Caco-2 (cell line): ENCODE data around the gene ZNF546. TPM values are rescaled to one million over a fixed set of nuclear protein-coding genes. Genes with fewer than 3 reads are reported as not detected.

Experiments used
- BruUV-seq: library from RNA; stranded (reverse); fragments of 400-500 nt; replicated peaks from 2 replicates; lab custom pipeline; 2021; lab: Mats Ljungman, UMichigan
- CTCF ChIA-PET: fragments of 300-600 bp; sonication (Branson Sonifier 250); formaldehyde crosslinking; loops from one replicate; lab custom pipeline; 2022; ENCODE audit warnings: antibody characterized with exemption; lab: Charles Lee
- POLR2A ChIA-PET: fragments of 300-600 bp; sonication (Branson Sonifier 250); formaldehyde crosslinking; loops from one replicate; lab custom pipeline; 2022; ENCODE audit warnings: antibody characterized with exemption; lab: Charles Lee
- DNase-seq, 2 experiments: peaks; one replicate each; pipeline versions ENCODE4 v3.0.0 to v3.0.0-alpha.2; 2020 to 2022
- H3K27me3 ChIP-seq: replicated peaks from 2 replicates; pipeline ENCODE4 v1.6.0; 2011; ENCODE audit warnings: low read length; ENCODE audit not compliant: control insufficient read depth, insufficient read depth
- H3K36me3 ChIP-seq: 2 replicates; pipeline ENCODE4 v1.5.1; 2011; ENCODE audit warnings: low read length; ENCODE audit not compliant: control insufficient read depth, insufficient read depth
- H3K4me1 ChIP-seq: fragments of 250-450 bp; sonication (Bioruptor Pico); 2 replicates; pipeline ENCODE4 v1.5.1; 2020; ENCODE audit warnings: mild to moderate bottlenecking
- H3K4me3 ChIP-seq: 2 replicates; pipeline ENCODE4 v1.5.1; 2011; ENCODE audit warnings: low read depth, mild to moderate bottlenecking, control low read depth, low read length
- H3K9me3 ChIP-seq: fragments of 250-450 bp; sonication (Bioruptor Pico); 2 replicates; pipeline ENCODE4 v1.5.1; 2020; ENCODE audit warnings: mild to moderate bottlenecking, moderate library complexity
- H3K27ac Mint-ChIP-seq: one replicate; pipeline ENCODE4 v1.8.0; 2022; ENCODE audit warnings: mixed read lengths; ENCODE audit not compliant: unreplicated experiment
- H3K27me3 Mint-ChIP-seq: one replicate; pipeline ENCODE4 v1.8.0; 2022; ENCODE audit warnings: mixed read lengths; ENCODE audit not compliant: insufficient read depth, unreplicated experiment
- H3K36me3 Mint-ChIP-seq: one replicate; pipeline ENCODE4 v1.8.0; 2022; ENCODE audit warnings: mild to moderate bottlenecking, mixed read lengths; ENCODE audit not compliant: insufficient read depth, unreplicated experiment
- H3K4me1 Mint-ChIP-seq: one replicate; pipeline ENCODE4 v1.8.0; 2022; ENCODE audit warnings: low read depth, mixed read lengths; ENCODE audit not compliant: unreplicated experiment
- H3K4me3 Mint-ChIP-seq: one replicate; pipeline ENCODE4 v1.8.0; 2022; ENCODE audit warnings: mild to moderate bottlenecking, moderate library complexity, mixed read lengths; ENCODE audit not compliant: unreplicated experiment
- H3K9me3 Mint-ChIP-seq: one replicate; pipeline ENCODE4 v1.8.0; 2022; ENCODE audit warnings: mixed read lengths; ENCODE audit not compliant: unreplicated experiment
- CTCF ChIP-seq, 2 experiments: fragments of 200-600 bp in 1 of 2; IDR thresholded peaks; 1 replicate in 1 of 2; 2 replicates in 1 of 2; pipeline versions ENCODE4 v1.5.1 to v1.8.0; 2011 to 2022; ENCODE audit warnings: antibody characterized with exemption in 1 of 2, control low read depth in 1 of 2, inconsistent platforms in 1 of 2, low read depth in 1 of 2, low read length in 1 of 2, mild to moderate bottlenecking in 1 of 2, moderate library complexity in 1 of 2; ENCODE audit not compliant: insufficient read depth in 1 of 2, severe bottlenecking in 1 of 2, unreplicated experiment in 1 of 2
- intact Hi-C: fragments of 100-400 bp; cut with micrococcal nuclease; formaldehyde crosslinking; loops from one replicate; pipeline ENCODE4 v1.10.0; 2022; ENCODE audit not compliant: unreplicated experiment
- total RNA-seq: library from RNA; stranded (reverse); gene quantifications from 2 replicates; pipeline ENCODE4 v1.2.3, GENCODE V29; 2022

The ZNF546 gene
- total RNA-seq, 1 experiment from 2014 or later: 0.98 TPM

DNA sequence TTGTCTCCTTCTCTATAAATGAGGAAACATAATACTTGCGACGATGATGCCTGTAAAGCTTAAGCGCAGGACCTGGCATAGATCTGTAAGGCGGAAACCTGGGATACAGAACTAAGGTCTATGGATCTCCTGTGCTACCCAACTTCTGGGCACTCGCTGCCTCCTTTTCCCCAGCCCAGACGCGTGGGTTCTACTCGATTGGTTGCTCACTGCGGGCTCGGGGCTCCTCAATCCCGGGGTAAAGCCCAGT is 26.5 kb upstream of the ZNF546 start:
- DNase-seq: no peak
- Mint-ChIP-seq H3K27ac (peak overlapping the region; percentile 96), H3K9me3 (no peaks in the 10 kb centered on the region), H3K4me3 (peak overlapping the region; percentile 96), H3K27me3 (no peaks in the 10 kb centered on the region), H3K4me1 (peaks cover 25% of the 10 kb centered on the region), H3K36me3 (peaks cover 49% of the 10 kb centered on the region)
- intact Hi-C loops: loop anchor here (2.0 to 5.0 kb wide), 2 partner anchors 26 to 73 kb away; partner anchors contain the start of gene ZNF546
- no peak for TF ChIP-seq CTCF (IDR thresholded peaks at IDR 0.05; ENCODE audit: insufficient read depth in 1 of 2, low read depth in 1 of 2, low read length in 1 of 2, severe bottlenecking in 1 of 2, unreplicated experiment in 1 of 2)
- Histone ChIP-seq H3K27me3 (no peaks in the 10 kb centered on the region), H3K4me1 (peaks cover 6% of the 10 kb centered on the region; the same call in 1 of the 2 replicates), H3K36me3 (peaks cover 2% of the 10 kb centered on the region), H3K4me3 (peak overlapping the region; percentile 65), H3K9me3 (no peaks in the 10 kb centered on the region)
- POLR2A ChIA-PET: interaction anchor here (0.5 to 1.8 kb wide), 13 partner anchors 9 to 1121 kb away, joined by 3 to 21 read pairs (median 4); partner anchors contain the start of genes FBL, ZNF546, ZNF780A and ZNF780B
- CTCF ChIA-PET: interaction anchor here (0.5 to 2.2 kb wide), 25 partner anchors 9 to 1206 kb away, joined by 3 to 73 read pairs (median 5); partner anchors contain the start of genes DYRK1B, FBL, ZNF546 and ZNF780A
- TSS peak; percentile 87 for BruUV-seq

DNA sequence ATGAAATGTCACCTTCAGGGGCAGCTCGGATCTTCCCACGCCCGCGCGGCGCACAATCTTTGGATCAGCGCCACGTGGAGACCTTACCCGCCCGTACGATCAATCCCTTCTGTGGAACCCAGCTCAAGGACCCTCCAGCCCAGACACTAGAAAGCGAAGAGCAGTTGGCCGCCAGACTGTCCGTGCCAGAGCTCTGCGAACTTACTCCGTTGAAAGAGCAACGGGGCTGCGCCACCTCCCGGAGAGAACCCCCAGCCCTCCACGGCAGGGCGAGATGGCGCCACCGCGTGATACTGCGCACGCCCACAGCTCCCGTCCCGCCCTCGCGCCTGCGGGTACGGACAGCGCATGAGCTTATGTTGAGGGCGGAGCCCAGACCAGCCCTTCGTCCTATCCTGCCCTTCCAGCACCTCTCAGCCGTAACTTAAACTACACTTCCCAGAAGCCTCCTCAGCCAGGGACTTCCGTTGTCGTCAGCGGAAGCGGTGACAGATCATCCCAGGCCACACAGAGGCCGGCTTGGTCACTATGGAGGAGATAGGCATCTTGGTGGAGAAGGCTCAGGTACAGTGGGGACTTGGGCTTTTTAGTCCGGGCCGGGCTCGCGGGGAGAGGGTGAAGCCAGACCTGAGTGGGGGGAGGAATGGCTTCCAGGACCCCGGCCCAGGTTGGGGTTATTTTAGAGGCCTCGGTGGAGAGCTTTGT is 26.0 kb upstream of the ZNF546 start, which contains the start of gene PSMC4:
PSMC4 (plus strand) TSS at position 491 of the 705 bp plus-strand sequence; CDS start at position 529, 38 bp downstream.
- peak; percentile 99 for DNase-seq
- no TSS peak for BruUV-seq
- intact Hi-C loops: loop anchor here (1.0 to 5.0 kb wide), 5 partner anchors 26 to 251 kb away; partner anchors contain the start of gene ZNF546
- Mint-ChIP-seq H3K27me3 (no peaks in the 10 kb centered on the region), H3K4me1 (peaks cover 25% of the 10 kb centered on the region), H3K9me3 (no peaks in the 10 kb centered on the region), H3K27ac (peak within 1 kb of the TSS; percentile 96), H3K4me3 (peak within 1 kb of the TSS; percentile 96), H3K36me3 (peaks cover 54% of the 10 kb centered on the region)
- Histone ChIP-seq H3K4me3 (peak within 1 kb of the TSS; percentile 67), H3K9me3 (no peaks in the 10 kb centered on the region), H3K4me1 (peaks cover 6% of the 10 kb centered on the region; the same call in 1 of the 2 replicates), H3K27me3 (no peaks in the 10 kb centered on the region), H3K36me3 (peaks cover 2% of the 10 kb centered on the region)
- CTCF ChIA-PET: interaction anchor here (0.6 to 2.2 kb wide), 26 partner anchors 10 to 1205 kb away, joined by 3 to 73 read pairs (median 4); partner anchors contain the start of genes EID2, FBL, ZNF546 and ZNF780A
- POLR2A ChIA-PET: interaction anchor here (0.5 to 1.8 kb wide), 15 partner anchors 8 to 1122 kb away, joined by 3 to 21 read pairs (median 4); partner anchors contain the start of genes FBL, ZNF546, ZNF780A and ZNF780B
- TF ChIP-seq CTCF (IDR thresholded peaks at IDR 0.05; ENCODE audit: insufficient read depth in 1 of 2, low read depth in 1 of 2, low read length in 1 of 2, severe bottlenecking in 1 of 2, unreplicated experiment in 1 of 2): peak; percentile 61 to 97

GRCh38 chr19:39971380-39972035 is 25.4 kb upstream of the ZNF546 start:
- CTCF ChIA-PET: interaction anchor here (0.6 to 2.2 kb wide), 17 partner anchors 10 to 432 kb away, joined by 3 to 73 read pairs (median 5); partner anchors contain the start of genes EID2, FBL and ZNF546

More at GRCh38 chr19:39971380-39972035, 25.4 kb upstream of the ZNF546 start:
- intact Hi-C loops: loop anchor here (1.0 to 5.0 kb wide), 5 partner anchors 25 to 251 kb away; partner anchors contain the start of gene ZNF546
- Mint-ChIP-seq H3K9me3 (no peaks in the 10 kb centered on the region), H3K4me1 (peaks cover 25% of the 10 kb centered on the region), H3K27me3 (no peaks in the 10 kb centered on the region), H3K4me3 (peak overlapping the region; percentile 96), H3K27ac (peak overlapping the region; percentile 96), H3K36me3 (peaks cover 60% of the 10 kb centered on the region)
- no peak for TF ChIP-seq CTCF (IDR thresholded peaks at IDR 0.05; ENCODE audit: insufficient read depth in 1 of 2, low read depth in 1 of 2, low read length in 1 of 2, severe bottlenecking in 1 of 2, unreplicated experiment in 1 of 2)
- peak in 1 of 2 experiments; percentile 27 for DNase-seq
- H3K9me3 ChIP-seq: no peaks in the 10 kb centered on the region
- H3K4me1 ChIP-seq: peaks cover 6% of the 10 kb centered on the region; the same call in 1 of the 2 replicates
- H3K4me3 ChIP-seq: peak overlapping the region; percentile 67
- H3K27me3 ChIP-seq: no peaks in the 10 kb centered on the region
- BruUV-seq: TSS peak; percentile 71
- POLR2A ChIA-PET: interaction anchor here (0.6 to 1.8 kb wide), 7 partner anchors 27 to 574 kb away, joined by 3 to 21 read pairs (median 4); partner anchors contain the start of genes FBL and ZNF780A
- peaks cover 2% of the 10 kb centered on the region for H3K36me3 ChIP-seq
